Upper lobe of right lung (tissue), 1 donor: ENCODE results near the gene CSE1L. TPM values are rescaled to one million over a fixed set of nuclear protein-coding genes. Genes with fewer than 3 reads are reported as not detected.
"Not testable (repeated sequence)": the region's sequence is repeated elsewhere in the genome, so short reads cannot be mapped to it uniquely, and the experiment has no call there.

Source experiments
- ATAC-seq: fragments of 200-7000 bp; cut with Tn5 transposase; one replicate; pipeline ENCODE4 v1.9.1; 2020; ENCODE audit warnings: mild to moderate bottlenecking, moderate library complexity
- DNase-seq: peaks from one replicate; pipeline ENCODE4 v3.0.0-alpha.2; 2020
- H3K27ac ChIP-seq: fragments of 200-600 bp; one replicate; pipeline ENCODE4 v1.8.0; 2022
- H3K27me3 ChIP-seq: fragments of 200-600 bp; one replicate; pipeline ENCODE4 v1.8.0; 2022; ENCODE audit warnings: mild to moderate bottlenecking
- H3K36me3 ChIP-seq: fragments of 200-600 bp; one replicate; pipeline ENCODE4 v1.8.0; 2022
- H3K4me1 ChIP-seq: fragments of 200-600 bp; one replicate; pipeline ENCODE4 v1.8.0; 2022
- H3K4me3 ChIP-seq: fragments of 200-600 bp; one replicate; pipeline ENCODE4 v1.8.0; 2022; ENCODE audit warnings: mild to moderate bottlenecking
- H3K9me3 ChIP-seq: fragments of 200-600 bp; one replicate; pipeline ENCODE4 v1.8.0; 2022
- CTCF ChIP-seq: fragments of 200-600 bp; IDR thresholded peaks from one replicate; pipeline ENCODE4 v1.8.0; 2022; ENCODE audit warnings: antibody characterized with exemption
- intact Hi-C: fragments of 100-400 bp; cut with DNase I; formaldehyde crosslinking; loops from one replicate; pipeline ENCODE4 v1.11.0; 2022
- total RNA-seq: library from RNA; stranded (reverse); fragmentation: NEBNext Ultra II Directional; extraction: Animal tissue kit (Norgen Biotek cat#: 25700); gene quantifications from one replicate; pipeline ENCODE4 v1.2.1, GENCODE V29; 2021
- donor health status: DM: no; HTN: yes; CAD: no; lungs with severe emphysema.

Gene CSE1L
- total RNA-seq, 1 donor from 2014 or later: 37.8 TPM

DNA sequence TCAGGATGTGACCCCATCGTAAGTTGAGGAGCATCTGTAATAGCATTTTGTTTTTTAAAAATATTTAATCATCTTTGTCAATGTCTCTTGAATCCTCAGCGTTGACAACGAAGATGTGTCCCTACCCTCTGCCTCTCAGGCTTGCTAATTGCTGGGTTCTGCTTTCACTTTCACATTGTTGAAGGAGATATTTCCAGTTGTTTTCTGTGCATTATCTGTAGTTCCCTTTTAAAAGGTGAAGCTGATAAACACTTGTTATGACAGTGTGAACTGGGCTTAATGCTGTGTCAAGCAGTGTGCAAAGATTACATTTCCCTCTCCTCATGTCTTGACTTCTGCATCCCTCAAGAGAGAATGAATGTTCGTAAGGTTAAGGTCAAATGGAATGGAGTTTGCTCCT, 54.9 kb downstream of the CSE1L start:
- no peak for DNase-seq
- peak; percentile 48 for ATAC-seq
- intact Hi-C loops: no loop called here
- Histone ChIP-seq H3K27ac (no peak overlapping the region), H3K9me3 (no peaks in the 10 kb centered on the region), H3K4me1 (peaks cover 6% of the 10 kb centered on the region), H3K36me3 (peaks cover 61% of the 10 kb centered on the region), H3K4me3 (no peak overlapping the region), H3K27me3 (no peaks in the 10 kb centered on the region)
- TF ChIP-seq CTCF: no peak

DNA sequence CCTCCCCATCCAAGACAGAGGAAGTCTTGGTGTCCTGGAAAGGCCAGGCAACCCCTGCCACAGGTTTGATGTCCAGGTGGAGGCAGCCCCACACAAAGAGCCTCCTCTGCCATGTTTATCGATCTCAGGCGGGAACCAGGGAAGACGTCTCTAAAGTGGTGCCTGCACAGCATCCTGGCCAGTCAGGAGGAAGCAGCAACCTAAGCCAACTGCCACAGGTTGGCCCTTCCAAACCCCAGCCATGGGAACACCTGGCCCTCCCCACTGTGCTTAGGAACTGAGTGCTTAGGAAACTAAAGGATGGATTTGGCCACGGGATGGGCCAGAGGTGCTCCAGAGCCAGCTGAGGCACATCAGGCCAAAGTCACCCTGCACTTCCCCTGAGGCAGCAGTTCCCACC, 56.9 kb downstream of the CSE1L start:
- ATAC-seq: no peak
- TF ChIP-seq CTCF: no peak
- no peak overlapping the region for H3K4me3 ChIP-seq
- no peaks in the 10 kb centered on the region for H3K27me3 ChIP-seq
- no peaks in the 10 kb centered on the region for H3K9me3 ChIP-seq
- intact Hi-C loops: no loop called here
- no peak overlapping the region for H3K27ac ChIP-seq
- H3K36me3 ChIP-seq: peaks cover 51% of the 10 kb centered on the region
- no peak for DNase-seq
- peaks cover 6% of the 10 kb centered on the region for H3K4me1 ChIP-seq

DNA sequence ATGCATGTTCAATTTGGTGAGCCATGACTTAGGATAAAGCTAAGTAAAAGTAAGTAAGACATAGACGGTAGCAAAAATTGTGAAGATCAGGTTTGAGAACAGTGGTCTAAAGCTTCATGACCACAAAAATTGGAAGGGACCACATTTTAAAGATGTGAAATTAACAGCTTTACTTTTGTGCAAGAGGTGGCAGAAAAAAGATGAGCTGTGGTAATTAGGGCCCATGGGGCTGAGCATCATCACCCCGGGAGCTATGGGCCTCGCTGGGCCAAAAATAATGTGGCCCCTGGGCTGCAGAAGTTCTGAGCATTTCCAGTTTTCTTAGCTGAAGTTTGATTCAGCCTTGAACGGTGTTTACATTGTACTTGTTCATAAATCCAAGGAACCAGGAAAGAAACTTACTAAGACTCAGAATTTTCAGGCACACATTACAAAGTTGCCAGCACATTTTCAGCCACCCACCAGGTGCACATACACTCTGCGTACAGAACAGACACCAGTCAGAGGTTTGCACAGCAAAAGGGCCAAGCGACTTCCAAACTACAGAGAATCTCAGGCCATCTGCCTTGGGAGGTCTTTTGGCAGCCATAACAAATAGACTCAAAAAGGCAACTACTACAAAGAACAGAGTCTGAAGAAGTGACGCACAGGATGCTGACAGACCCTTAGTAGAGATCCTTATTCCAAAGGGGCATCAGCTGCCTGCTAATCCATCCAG, 57.7 kb downstream of the CSE1L start:
- Histone ChIP-seq H3K9me3 (no peaks in the 10 kb centered on the region), H3K4me3 (no peak overlapping the region), H3K27me3 (no peaks in the 10 kb centered on the region), H3K27ac (no peak overlapping the region), H3K4me1 (peaks cover 6% of the 10 kb centered on the region), H3K36me3 (peaks cover 47% of the 10 kb centered on the region)
- TF ChIP-seq CTCF: no peak
- intact Hi-C loops: no loop called here
- DNase-seq: no peak
- ATAC-seq: no peak

DNA sequence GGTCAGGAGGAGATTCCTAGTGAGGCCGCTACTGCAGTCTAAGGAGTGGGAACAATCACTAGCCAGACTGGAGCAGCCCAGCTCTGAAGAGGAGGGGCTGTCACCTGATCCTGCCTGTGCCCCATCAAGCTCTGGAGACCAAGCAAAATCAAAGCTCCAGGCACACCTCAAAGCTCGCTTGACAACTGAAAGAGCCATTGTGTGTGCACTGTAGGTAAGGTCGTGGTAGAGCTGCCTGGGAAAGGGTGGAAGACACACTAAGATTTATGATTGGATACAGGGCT, 58.2 kb downstream of the CSE1L start:
- intact Hi-C loops: no loop called here
- H3K36me3 ChIP-seq: peaks cover 42% of the 10 kb centered on the region

GRCh38 chr20:49104979-49105547, 59.0 kb downstream of the CSE1L start:
- ATAC-seq, H3K4me1 ChIP-seq, H3K27me3 ChIP-seq, H3K4me3 ChIP-seq, H3K9me3 ChIP-seq, H3K27ac ChIP-seq, intact Hi-C loops, DNase-seq: not testable (repeated sequence)
- H3K36me3 ChIP-seq: peaks cover 40% of the 10 kb centered on the region

More for the DNA sequence above, 58.2 kb downstream of the CSE1L start:
- no peak for TF ChIP-seq CTCF
- Histone ChIP-seq H3K27ac (no peak overlapping the region), H3K27me3 (no peaks in the 10 kb centered on the region), H3K9me3 (no peaks in the 10 kb centered on the region), H3K4me3 (no peak overlapping the region), H3K4me1 (peaks cover 6% of the 10 kb centered on the region)
- ATAC-seq (no peak), DNase-seq (no peak)

GRCh38 chr20:49106328-49106727, 60.2 kb downstream of the CSE1L start:
- TF ChIP-seq CTCF: no peak
- no peaks in the 10 kb centered on the region for H3K27me3 ChIP-seq
- no peaks in the 10 kb centered on the region for H3K4me1 ChIP-seq
- peaks cover 40% of the 10 kb centered on the region for H3K36me3 ChIP-seq
- ATAC-seq (no peak), DNase-seq (no peak)
- intact Hi-C loops: no loop called here
- no peak overlapping the region for H3K27ac ChIP-seq
- no peak overlapping the region for H3K4me3 ChIP-seq
- no peaks in the 10 kb centered on the region for H3K9me3 ChIP-seq
